ENCODE results near the gene GIPC3. TPM values are rescaled to one million over a fixed set of nuclear protein-coding genes. Genes with fewer than 3 reads are reported as not detected.
A peak's percentile ranks its signal among the peaks of the same experiment; 100 is the strongest.

The GIPC3 gene
- total and polyA plus RNA-seq, 4 donors: 0.23 to 0.95 (median 0.25) TPM

DNA sequence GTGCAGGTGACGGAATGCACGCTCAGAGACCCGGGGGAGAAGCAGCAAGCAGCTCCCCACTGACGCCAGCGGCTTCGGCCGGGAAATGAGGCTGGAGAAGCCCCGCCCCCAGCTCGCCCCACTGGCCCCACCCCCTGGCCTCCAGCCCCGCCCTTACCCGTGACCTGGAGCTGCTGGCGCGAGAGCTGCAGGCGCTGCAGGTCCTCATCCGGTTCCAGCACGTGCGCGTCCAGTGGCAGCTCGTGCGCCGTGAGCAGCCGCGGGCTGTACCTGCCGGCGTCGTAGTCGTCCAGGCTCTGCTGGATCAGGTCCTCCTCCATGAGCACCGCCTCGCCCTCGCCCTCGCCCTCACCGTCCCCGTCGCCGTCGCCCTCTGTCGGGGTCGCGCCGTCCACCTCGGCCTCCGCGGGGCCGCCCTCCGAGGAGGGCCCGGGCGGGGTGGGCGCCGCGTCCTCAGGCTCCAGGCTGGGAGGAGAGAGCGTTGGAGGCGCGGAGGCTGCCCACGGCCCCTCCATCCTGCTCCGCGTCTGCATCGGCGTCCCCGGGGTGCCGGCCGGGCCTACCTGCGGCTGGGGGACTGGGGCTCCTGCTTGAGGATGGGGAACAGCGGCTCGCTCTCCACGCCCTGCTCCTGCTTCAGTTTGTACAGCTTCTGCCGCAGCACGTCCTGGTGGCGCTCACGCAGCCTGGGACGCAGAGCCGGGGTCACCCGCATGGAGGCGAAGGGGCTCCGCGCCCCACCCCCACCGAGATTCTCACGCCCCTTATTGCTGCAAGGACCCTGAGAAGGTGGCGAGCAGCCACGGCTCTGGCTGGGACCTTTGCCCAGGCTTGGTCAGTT, 27.8 kb downstream of the GIPC3 start:
- H3K4me3 ChIP-seq (ENCODE audit: low read depth in 1 of 3, low read length in 3 of 3): no peak overlapping the region
- H3K4me1 ChIP-seq (ENCODE audit: control insufficient read depth in 4 of 4, insufficient read depth in 4 of 4, low read length in 3 of 4): peaks cover 0 to 2% (median under 1%) of the 10 kb centered on the region in 4 donors
- DNase-seq (ENCODE audit: low spot score): no peak
- TF ChIP-seq JUND (IDR thresholded peaks at IDR 0.05) (no peak), NR2F2 (IDR thresholded peaks at IDR 0.05) (no peak), FOXA1 (IDR thresholded peaks at IDR 0.05) (no peak), YY1 (IDR thresholded peaks at IDR 0.05) (no peak), GABPA (IDR thresholded peaks at IDR 0.05 in 1 of 2, conservative IDR thresholded peaks at IDR 0.05 in 1 of 2) (no peak), TAF1 (conservative IDR thresholded peaks at IDR 0.05) (no peak), FOXA2 (IDR thresholded peaks at IDR 0.05) (no peak), HNF4G (IDR thresholded peaks at IDR 0.05) (no peak), RAD21 (IDR thresholded peaks at IDR 0.05) (no peak), HNF4A (conservative IDR thresholded peaks at IDR 0.05) (no peak), SP1 (IDR thresholded peaks at IDR 0.05) (no peak), RXRA (IDR thresholded peaks at IDR 0.05) (no peak), EGR1 (IDR thresholded peaks at IDR 0.05; ENCODE audit: low read depth in 2 of 2) (no peak)
- TF ChIP-seq, protein P1, sequence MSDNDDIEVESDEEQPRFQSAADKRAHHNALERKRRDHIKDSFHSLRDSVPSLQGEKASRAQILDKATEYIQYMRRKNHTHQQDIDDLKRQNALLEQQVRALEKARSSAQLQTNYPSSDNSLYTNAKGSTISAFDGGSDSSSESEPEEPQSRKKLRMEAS (IDR thresholded peaks at IDR 0.05): no peak
- TF ChIP-seq, protein P2, sequence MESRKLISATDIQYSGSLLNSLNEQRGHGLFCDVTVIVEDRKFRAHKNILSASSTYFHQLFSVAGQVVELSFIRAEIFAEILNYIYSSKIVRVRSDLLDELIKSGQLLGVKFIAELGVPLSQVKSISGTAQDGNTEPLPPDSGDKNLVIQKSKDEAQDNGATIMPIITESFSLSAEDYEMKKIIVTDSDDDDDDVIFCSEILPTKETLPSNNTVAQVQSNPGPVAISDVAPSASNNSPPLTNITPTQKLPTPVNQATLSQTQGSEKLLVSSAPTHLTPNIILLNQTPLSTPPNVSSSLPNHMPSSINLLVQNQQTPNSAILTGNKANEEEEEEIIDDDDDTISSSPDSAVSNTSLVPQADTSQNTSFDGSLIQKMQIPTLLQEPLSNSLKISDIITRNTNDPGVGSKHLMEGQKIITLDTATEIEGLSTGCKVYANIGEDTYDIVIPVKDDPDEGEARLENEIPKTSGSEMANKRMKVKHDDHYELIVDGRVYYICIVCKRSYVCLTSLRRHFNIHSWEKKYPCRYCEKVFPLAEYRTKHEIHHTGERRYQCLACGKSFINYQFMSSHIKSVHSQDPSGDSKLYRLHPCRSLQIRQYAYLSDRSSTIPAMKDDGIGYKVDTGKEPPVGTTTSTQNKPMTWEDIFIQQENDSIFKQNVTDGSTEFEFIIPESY (IDR thresholded peaks at IDR 0.05): no peak
- TF ChIP-seq, protein P3, sequence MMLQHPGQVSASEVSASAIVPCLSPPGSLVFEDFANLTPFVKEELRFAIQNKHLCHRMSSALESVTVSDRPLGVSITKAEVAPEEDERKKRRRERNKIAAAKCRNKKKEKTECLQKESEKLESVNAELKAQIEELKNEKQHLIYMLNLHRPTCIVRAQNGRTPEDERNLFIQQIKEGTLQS (IDR thresholded peaks at IDR 0.05): no peak
- TF ChIP-seq, protein P4, sequence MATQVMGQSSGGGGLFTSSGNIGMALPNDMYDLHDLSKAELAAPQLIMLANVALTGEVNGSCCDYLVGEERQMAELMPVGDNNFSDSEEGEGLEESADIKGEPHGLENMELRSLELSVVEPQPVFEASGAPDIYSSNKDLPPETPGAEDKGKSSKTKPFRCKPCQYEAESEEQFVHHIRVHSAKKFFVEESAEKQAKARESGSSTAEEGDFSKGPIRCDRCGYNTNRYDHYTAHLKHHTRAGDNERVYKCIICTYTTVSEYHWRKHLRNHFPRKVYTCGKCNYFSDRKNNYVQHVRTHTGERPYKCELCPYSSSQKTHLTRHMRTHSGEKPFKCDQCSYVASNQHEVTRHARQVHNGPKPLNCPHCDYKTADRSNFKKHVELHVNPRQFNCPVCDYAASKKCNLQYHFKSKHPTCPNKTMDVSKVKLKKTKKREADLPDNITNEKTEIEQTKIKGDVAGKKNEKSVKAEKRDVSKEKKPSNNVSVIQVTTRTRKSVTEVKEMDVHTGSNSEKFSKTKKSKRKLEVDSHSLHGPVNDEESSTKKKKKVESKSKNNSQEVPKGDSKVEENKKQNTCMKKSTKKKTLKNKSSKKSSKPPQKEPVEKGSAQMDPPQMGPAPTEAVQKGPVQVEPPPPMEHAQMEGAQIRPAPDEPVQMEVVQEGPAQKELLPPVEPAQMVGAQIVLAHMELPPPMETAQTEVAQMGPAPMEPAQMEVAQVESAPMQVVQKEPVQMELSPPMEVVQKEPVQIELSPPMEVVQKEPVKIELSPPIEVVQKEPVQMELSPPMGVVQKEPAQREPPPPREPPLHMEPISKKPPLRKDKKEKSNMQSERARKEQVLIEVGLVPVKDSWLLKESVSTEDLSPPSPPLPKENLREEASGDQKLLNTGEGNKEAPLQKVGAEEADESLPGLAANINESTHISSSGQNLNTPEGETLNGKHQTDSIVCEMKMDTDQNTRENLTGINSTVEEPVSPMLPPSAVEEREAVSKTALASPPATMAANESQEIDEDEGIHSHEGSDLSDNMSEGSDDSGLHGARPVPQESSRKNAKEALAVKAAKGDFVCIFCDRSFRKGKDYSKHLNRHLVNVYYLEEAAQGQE (IDR thresholded peaks at IDR 0.05): no peak
- TF ChIP-seq, protein P5, sequence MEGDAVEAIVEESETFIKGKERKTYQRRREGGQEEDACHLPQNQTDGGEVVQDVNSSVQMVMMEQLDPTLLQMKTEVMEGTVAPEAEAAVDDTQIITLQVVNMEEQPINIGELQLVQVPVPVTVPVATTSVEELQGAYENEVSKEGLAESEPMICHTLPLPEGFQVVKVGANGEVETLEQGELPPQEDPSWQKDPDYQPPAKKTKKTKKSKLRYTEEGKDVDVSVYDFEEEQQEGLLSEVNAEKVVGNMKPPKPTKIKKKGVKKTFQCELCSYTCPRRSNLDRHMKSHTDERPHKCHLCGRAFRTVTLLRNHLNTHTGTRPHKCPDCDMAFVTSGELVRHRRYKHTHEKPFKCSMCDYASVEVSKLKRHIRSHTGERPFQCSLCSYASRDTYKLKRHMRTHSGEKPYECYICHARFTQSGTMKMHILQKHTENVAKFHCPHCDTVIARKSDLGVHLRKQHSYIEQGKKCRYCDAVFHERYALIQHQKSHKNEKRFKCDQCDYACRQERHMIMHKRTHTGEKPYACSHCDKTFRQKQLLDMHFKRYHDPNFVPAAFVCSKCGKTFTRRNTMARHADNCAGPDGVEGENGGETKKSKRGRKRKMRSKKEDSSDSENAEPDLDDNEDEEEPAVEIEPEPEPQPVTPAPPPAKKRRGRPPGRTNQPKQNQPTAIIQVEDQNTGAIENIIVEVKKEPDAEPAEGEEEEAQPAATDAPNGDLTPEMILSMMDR (IDR thresholded peaks at IDR 0.05; ENCODE audit: low read depth, low read length, missing input control): no peak
- H3K27me3 ChIP-seq (ENCODE audit: control insufficient read depth in 4 of 4, insufficient read depth in 4 of 4, low read length in 3 of 4): no peaks in the 10 kb centered on the region
- no peak overlapping the region for H3K9ac ChIP-seq (ENCODE audit: low read depth in 1 of 2, low read length in 2 of 2)
- no peaks in the 10 kb centered on the region for H3K9me3 ChIP-seq (ENCODE audit: control insufficient read depth in 4 of 4, low read length in 3 of 4)
- peaks cover 4 to 26% (median 8%) of the 10 kb centered on the region in 4 donors for H3K36me3 ChIP-seq (ENCODE audit: control insufficient read depth in 4 of 4, insufficient read depth in 3 of 4, low read depth in 1 of 4, low read length in 3 of 4)
- peak overlapping the region; percentile 44 to 50 for H3K27ac ChIP-seq (ENCODE audit: low read depth in 1 of 2, low read length in 2 of 2)
- WGBS: 85% methylated on average over 79 of the region's 79 CpGs
